ENCODE data around the gene BZW2. TPM values are rescaled to one million over a fixed set of nuclear protein-coding genes. Genes with fewer than 3 reads are reported as not detected.

Gene BZW2
- polyA plus RNA-seq, 1 experiment, result 54.7 TPM

- Histone ChIP-seq H3K36me3 (ENCODE audit: control insufficient read depth, insufficient read depth, low read length) (no peaks in the 10 kb centered on the region), H3K4me3 (ENCODE audit: low read depth, low read length) (no peak overlapping the region), H3K27me3 (ENCODE audit: control insufficient read depth, insufficient read depth, low read length) (no peaks in the 10 kb centered on the region)
- POLR2A ChIA-PET, result no interaction called here
- no peak for TF ChIP-seq CTCF (IDR thresholded peaks at IDR 0.05; ENCODE audit: insufficient read depth, low read depth, low read length)
- CTCF ChIA-PET, result interaction anchor here (0.6 kb wide), 1 partner anchor 39 kb away, joined by 3 read pairs; no protein-coding TSS in a partner anchor
- DNase-seq (ENCODE audit: low read depth), result no peak
These were observed 78.4 kb downstream of the BZW2 start for GRCh38 chr7:16724344-16724743.

GRCh38 chr7:16726189-16726588 is 80.2 kb downstream of the BZW2 start:
- no peak for TF ChIP-seq CTCF (IDR thresholded peaks at IDR 0.05; ENCODE audit: insufficient read depth, low read depth, low read length)
- ChIA-PET CTCF (no interaction called here), POLR2A (no interaction called here)
- Histone ChIP-seq H3K4me3 (ENCODE audit: low read depth, low read length) (no peak overlapping the region), H3K27me3 (ENCODE audit: control insufficient read depth, insufficient read depth, low read length) (no peaks in the 10 kb centered on the region), H3K36me3 (ENCODE audit: control insufficient read depth, insufficient read depth, low read length) (no peaks in the 10 kb centered on the region)
- no peak for DNase-seq (ENCODE audit: low read depth)

- POLR2A ChIA-PET, result no interaction called here
- no peak for TF ChIP-seq CTCF (IDR thresholded peaks at IDR 0.05; ENCODE audit: insufficient read depth, low read depth, low read length)
- no peaks in the 10 kb centered on the region for H3K27me3 ChIP-seq (ENCODE audit: control insufficient read depth, insufficient read depth, low read length)
- CTCF ChIA-PET, result no interaction called here
- no peak overlapping the region for H3K4me3 ChIP-seq (ENCODE audit: low read depth, low read length)
- DNase-seq (ENCODE audit: low read depth), result no peak
- no peaks in the 10 kb centered on the region for H3K36me3 ChIP-seq (ENCODE audit: control insufficient read depth, insufficient read depth, low read length)
These were observed 81.8 kb downstream of the BZW2 start for GRCh38 chr7:16727736-16728135.

GRCh38 chr7:16728811-16729210 is 82.8 kb downstream of the BZW2 start:
- TF ChIP-seq CTCF (IDR thresholded peaks at IDR 0.05; ENCODE audit: insufficient read depth, low read depth, low read length), result no peak
- no peak for DNase-seq (ENCODE audit: low read depth)
- Histone ChIP-seq H3K27me3 (ENCODE audit: control insufficient read depth, insufficient read depth, low read length) (no peaks in the 10 kb centered on the region), H3K36me3 (ENCODE audit: control insufficient read depth, insufficient read depth, low read length) (no peaks in the 10 kb centered on the region), H3K4me3 (ENCODE audit: low read depth, low read length) (no peak overlapping the region)
- CTCF ChIA-PET, result no interaction called here
- POLR2A ChIA-PET, result no interaction called here

GRCh38 chr7:16729541-16729940 is 83.6 kb downstream of the BZW2 start:
- DNase-seq (ENCODE audit: low read depth), result no peak
- CTCF ChIA-PET, result interaction anchor here (1.0 kb wide), 1 partner anchor 11 kb away, joined by 3 read pairs; no protein-coding TSS in a partner anchor
- Histone ChIP-seq H3K36me3 (ENCODE audit: control insufficient read depth, insufficient read depth, low read length) (no peaks in the 10 kb centered on the region), H3K4me3 (ENCODE audit: low read depth, low read length) (no peak overlapping the region), H3K27me3 (ENCODE audit: control insufficient read depth, insufficient read depth, low read length) (no peaks in the 10 kb centered on the region)
- no peak for TF ChIP-seq CTCF (IDR thresholded peaks at IDR 0.05; ENCODE audit: insufficient read depth, low read depth, low read length)
- POLR2A ChIA-PET, result no interaction called here

Measured in BJ (cell line).